Nephron (organoid): ENCODE results near the gene C19orf67.

Experiments used
- H3K27ac Mint-ChIP-seq, 3 experiments: 2 replicates each; pipeline ENCODE4 v1.8.0; 2020; ENCODE audit warnings: mixed read lengths in 3 of 3, mild to moderate bottlenecking in 2 of 3, moderate library complexity in 1 of 3
- H3K27me3 Mint-ChIP-seq: 2 replicates; pipeline ENCODE4 v1.8.0; 2021; ENCODE audit warnings: low read depth, mild to moderate bottlenecking, moderate library complexity, mixed read lengths
- H3K36me3 Mint-ChIP-seq: 2 replicates; pipeline ENCODE4 v1.8.0; 2020; ENCODE audit warnings: low read depth, mixed read lengths
- H3K4me1 Mint-ChIP-seq: 2 replicates; pipeline ENCODE4 v1.8.0; 2020; ENCODE audit warnings: mixed read lengths
- H3K4me3 Mint-ChIP-seq, 3 experiments: 2 replicates each; pipeline ENCODE4 v1.8.0; 2020; ENCODE audit warnings: mild to moderate bottlenecking in 3 of 3, mixed read lengths in 3 of 3, moderate library complexity in 2 of 3
- H3K9me3 Mint-ChIP-seq: 2 replicates; pipeline ENCODE4 v1.8.0; 2020; ENCODE audit warnings: mixed read lengths
- TF ChIP-seq, protein P1 (sequence below), 3 experiments: fragments of 200-600 bp; sonication (generic); IDR thresholded peaks; one replicate each; pipeline ENCODE4 v1.5.0; 2021; ENCODE audit warnings: antibody characterized with exemption in 3 of 3; ENCODE audit not compliant: unreplicated experiment in 3 of 3

The C19orf67 gene

DNA sequence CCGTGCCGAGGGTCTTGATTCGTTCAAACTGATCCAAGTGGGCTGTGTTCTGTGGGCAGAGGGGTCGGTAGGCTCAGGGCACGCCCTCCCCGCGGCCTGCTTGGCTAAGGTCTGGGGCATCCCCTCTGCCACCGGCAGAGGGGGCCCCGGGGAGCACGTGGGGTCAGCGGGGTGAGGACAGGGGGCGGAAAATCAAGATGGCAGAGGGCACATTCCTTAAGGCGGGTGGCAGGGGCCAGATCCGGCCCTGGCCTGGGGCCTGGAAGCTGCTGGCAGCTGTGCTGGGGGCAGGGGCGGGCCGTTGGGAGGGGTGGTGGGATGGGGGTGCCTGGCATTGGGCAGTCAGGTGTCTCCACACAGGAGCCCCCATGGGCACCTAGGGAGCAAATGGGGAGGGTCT is 21.3 kb upstream of the C19orf67 start:
- H3K36me3 Mint-ChIP-seq: peaks cover 33% of the 10 kb centered on the region
- TF ChIP-seq, protein P1, sequence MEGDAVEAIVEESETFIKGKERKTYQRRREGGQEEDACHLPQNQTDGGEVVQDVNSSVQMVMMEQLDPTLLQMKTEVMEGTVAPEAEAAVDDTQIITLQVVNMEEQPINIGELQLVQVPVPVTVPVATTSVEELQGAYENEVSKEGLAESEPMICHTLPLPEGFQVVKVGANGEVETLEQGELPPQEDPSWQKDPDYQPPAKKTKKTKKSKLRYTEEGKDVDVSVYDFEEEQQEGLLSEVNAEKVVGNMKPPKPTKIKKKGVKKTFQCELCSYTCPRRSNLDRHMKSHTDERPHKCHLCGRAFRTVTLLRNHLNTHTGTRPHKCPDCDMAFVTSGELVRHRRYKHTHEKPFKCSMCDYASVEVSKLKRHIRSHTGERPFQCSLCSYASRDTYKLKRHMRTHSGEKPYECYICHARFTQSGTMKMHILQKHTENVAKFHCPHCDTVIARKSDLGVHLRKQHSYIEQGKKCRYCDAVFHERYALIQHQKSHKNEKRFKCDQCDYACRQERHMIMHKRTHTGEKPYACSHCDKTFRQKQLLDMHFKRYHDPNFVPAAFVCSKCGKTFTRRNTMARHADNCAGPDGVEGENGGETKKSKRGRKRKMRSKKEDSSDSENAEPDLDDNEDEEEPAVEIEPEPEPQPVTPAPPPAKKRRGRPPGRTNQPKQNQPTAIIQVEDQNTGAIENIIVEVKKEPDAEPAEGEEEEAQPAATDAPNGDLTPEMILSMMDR (IDR thresholded peaks at IDR 0.05; ENCODE audit: unreplicated experiment in 3 of 3): no peak
- H3K4me3 Mint-ChIP-seq: no peak overlapping the region
- no peaks in the 10 kb centered on the region for H3K9me3 Mint-ChIP-seq
- peaks cover 12% of the 10 kb centered on the region for H3K4me1 Mint-ChIP-seq
- H3K27ac Mint-ChIP-seq: no peak overlapping the region
- H3K27me3 Mint-ChIP-seq: no peaks in the 10 kb centered on the region

DNA sequence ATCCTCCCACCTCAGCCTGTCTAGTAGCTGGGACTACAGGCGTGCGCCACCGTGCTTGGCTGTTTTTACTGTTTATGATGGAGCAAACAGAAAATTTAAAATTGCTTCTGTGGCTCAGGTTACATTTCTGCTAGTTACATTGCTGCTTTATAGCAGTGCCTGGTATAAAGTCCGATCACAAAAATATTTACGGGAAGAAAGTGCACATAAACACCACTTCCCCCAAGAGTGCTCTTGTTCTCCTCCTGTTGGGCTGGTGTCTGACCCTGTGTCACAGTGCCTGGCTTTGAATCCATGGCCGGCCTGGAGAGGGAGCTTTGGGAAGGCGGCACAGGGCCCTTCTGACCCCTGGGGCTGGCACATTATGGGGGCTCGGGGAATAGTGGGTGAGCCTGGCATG is 20.1 kb upstream of the C19orf67 start:
- Mint-ChIP-seq H3K36me3 (peaks cover 38% of the 10 kb centered on the region), H3K9me3 (no peaks in the 10 kb centered on the region), H3K4me3 (no peak overlapping the region), H3K27ac (no peak overlapping the region), H3K27me3 (no peaks in the 10 kb centered on the region), H3K4me1 (peaks cover 7% of the 10 kb centered on the region)
- TF ChIP-seq, protein P1 (IDR thresholded peaks at IDR 0.05; ENCODE audit: unreplicated experiment in 3 of 3): no peak

DNA sequence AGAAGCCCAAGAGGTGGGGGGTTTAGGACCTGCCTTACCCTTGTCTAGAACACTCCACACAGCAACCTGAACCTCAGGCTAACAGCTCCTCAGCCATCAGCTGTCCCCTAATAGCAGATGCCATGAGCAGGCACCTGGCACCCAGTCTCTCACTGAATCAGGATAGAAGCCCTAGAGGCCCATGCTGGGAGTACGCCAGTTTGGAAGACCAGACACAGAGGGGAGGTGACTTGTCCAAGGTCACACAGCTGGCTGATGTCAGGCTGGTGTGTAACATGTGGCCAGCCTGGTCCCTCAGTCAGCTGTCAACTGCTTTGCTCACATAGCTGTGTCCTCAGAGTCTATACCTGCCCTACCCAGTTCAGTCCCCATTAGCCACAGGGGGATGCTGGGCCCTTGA is 17.7 kb upstream of the C19orf67 start:
- Mint-ChIP-seq H3K27me3 (no peaks in the 10 kb centered on the region), H3K9me3 (no peaks in the 10 kb centered on the region)
- TF ChIP-seq, protein P1 (IDR thresholded peaks at IDR 0.05; ENCODE audit: unreplicated experiment in 3 of 3): no peak

DNA sequence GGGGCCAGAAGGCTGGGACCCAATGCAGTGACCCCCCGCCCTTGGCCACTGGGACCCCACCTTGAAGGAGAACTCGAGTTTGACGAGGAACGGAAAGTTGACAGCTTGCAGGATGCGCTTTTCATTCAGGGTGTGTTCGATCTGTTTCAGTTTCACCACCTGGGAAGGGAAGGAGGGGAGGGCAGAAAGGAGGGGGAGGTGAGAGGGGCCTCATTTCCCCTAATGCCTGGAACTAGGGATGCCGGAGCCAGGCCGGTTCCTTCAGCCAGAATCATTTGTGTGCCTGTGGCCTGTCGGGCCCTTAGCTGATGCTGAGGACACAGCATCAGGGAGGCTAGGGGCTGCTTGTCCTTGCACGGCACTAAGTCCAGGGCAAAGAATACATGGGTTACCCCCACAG is 17.2 kb upstream of the C19orf67 start:
- Mint-ChIP-seq H3K36me3 (peaks cover 40% of the 10 kb centered on the region), H3K27me3 (no peaks in the 10 kb centered on the region), H3K27ac (no peak overlapping the region), H3K4me1 (peaks cover 3% of the 10 kb centered on the region), H3K9me3 (no peaks in the 10 kb centered on the region), H3K4me3 (no peak overlapping the region)
- TF ChIP-seq, protein P1 (IDR thresholded peaks at IDR 0.05; ENCODE audit: unreplicated experiment in 3 of 3): no peak

More for the DNA sequence above, 17.7 kb upstream of the C19orf67 start:
- Mint-ChIP-seq H3K36me3 (peaks cover 39% of the 10 kb centered on the region), H3K27ac (no peak overlapping the region), H3K4me3 (no peak overlapping the region), H3K4me1 (peaks cover 7% of the 10 kb centered on the region)

DNA sequence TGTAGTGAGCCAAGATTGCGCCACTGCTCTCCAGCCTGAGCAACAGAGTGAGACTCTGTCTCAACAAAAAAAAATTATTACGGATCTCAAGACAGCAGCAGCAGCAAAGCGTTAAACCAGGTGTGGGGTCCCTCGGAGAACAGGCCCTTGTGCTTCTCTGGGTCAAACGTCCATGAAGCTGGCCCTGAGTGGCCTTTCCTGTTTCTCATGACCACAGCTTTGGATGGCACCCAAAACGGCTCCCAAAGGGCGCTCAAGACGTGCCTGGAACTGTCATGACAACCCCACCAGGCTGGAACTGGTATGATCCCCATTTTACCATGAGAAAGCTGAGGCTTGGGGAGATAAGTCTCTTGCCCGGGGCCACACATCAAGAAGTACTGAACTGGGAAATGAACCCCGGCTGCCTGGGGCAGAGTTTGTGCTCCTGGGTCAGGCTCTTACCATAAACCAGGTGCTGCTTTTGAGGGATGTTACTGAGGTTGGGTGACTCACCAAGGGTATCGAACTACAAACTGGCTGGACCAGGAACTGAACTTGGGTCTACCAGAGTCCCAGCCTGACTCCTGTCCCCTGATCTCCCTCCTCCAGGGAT is 16.6 kb upstream of the C19orf67 start:
- Mint-ChIP-seq H3K27me3 (no peaks in the 10 kb centered on the region), H3K36me3 (peaks cover 43% of the 10 kb centered on the region), H3K4me3 (no peak overlapping the region), H3K9me3 (no peaks in the 10 kb centered on the region), H3K4me1 (peaks cover 2% of the 10 kb centered on the region), H3K27ac (no peak overlapping the region)
- TF ChIP-seq, protein P1 (IDR thresholded peaks at IDR 0.05; ENCODE audit: unreplicated experiment in 3 of 3): no peak

DNA sequence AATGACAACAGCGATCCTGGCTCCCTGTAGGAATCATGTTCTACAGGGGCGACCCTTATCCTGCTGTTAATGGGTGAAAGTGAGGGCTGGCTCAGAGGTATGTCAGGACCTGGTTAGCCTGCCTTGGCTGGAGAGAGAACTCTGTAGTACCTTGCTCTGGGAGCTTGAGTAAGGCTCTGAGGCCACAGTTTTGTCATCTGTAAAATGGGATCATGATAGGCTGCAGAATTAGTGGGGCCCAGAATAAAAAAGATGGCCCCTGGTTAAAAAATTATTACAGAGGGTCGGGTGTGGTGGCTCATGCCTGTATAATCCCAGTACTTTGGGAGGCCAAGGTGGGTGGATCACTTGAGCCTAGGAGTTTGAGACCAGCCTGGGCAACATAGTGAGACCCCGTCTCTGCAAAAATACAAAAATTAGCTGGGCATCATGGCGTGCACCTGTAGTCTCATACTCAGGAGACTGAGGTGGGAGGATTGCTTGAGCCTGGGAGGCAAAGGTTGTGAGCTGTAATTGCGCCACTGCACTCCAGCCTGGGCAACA is 15.5 kb upstream of the C19orf67 start:
- TF ChIP-seq, protein P1 (IDR thresholded peaks at IDR 0.05; ENCODE audit: unreplicated experiment in 3 of 3): no peak
- H3K4me3 Mint-ChIP-seq: no peak overlapping the region
- no peaks in the 10 kb centered on the region for H3K27me3 Mint-ChIP-seq
- no peaks in the 10 kb centered on the region for H3K9me3 Mint-ChIP-seq
- H3K27ac Mint-ChIP-seq: no peak overlapping the region
- H3K36me3 Mint-ChIP-seq: peaks cover 45% of the 10 kb centered on the region
- H3K4me1 Mint-ChIP-seq: no peaks in the 10 kb centered on the region
